ENCODE data around the gene BACH1. TPM values are rescaled to one million over a fixed set of nuclear protein-coding genes. Genes with fewer than 3 reads are reported as not detected.

BACH1 gene
- total and polyA plus RNA-seq, 10 donors: 6.7 to 131 (median 89.5) TPM

DNA sequence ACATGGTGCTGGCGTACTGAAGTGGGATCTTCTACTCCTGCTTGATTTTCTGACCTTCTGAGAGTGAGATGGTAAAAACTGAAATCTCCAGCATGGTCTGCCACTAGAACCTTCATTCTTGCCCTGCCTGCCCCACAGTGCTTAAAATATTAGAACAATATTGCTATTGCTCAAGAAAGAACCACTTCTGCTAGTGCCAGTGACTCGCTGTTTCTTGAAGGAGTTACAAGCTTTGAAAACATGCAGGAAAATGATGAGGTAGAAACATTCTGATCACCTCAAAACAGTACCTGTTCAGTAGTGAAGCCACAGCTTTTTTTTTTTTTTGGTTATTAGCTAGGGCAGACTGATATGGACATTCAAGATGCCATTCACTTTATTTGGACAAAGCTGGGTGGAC, 95.3 kb downstream of the BACH1 start:
- H3K4me1 ChIP-seq: no peaks in the 10 kb centered on the region
- intact Hi-C loops (cut with DNase I; ENCODE audit: low total_unique reads): no loop called here
- peaks cover 0 to 20% (median 0%) of the 10 kb centered on the region in 6 donors for H3K36me3 ChIP-seq
- no peak overlapping the region for H3K4me3 ChIP-seq
- 92 to 96% (median 94%) methylated on average over 2 of the region's 2 CpGs for WGBS, 5 donors
- peaks cover 0 to 23% (median 6%) of the 10 kb centered on the region in 8 donors for H3K9me3 ChIP-seq
- DNase-seq: no peak
- TF ChIP-seq POLR2AphosphoS5 (IDR thresholded peaks at IDR 0.05) (no peak), CTCF (IDR thresholded peaks at IDR 0.05 in 8 of 11, conservative IDR thresholded peaks at IDR 0.05 in 3 of 11) (no peak), POLR2A (IDR thresholded peaks at IDR 0.05) (no peak)
- no peak overlapping the region for H3K27ac ChIP-seq
- H3K27me3 ChIP-seq (replicated peaks in 1 of 7): no peaks in the 10 kb centered on the region

Other genes starting within 250 kb of the BACH1 start
- gene CCT8, start 225.3 kb upstream of the BACH1 start, total RNA-seq: 100 to 1,000 TPM in 5 of 7 donors, 10 to 100 TPM in 2; 92.3 to 137 (median 115) TPM
- gene CCT8, start 225.3 kb upstream of the BACH1 start, polyA plus RNA-seq: 100 to 1,000 TPM in 2 of 3 donors, 10 to 100 TPM in 1; 98.4 to 120 (median 108) TPM
- 10 to 100 TPM in 5 of 7 donors, 1 to 10 TPM in 2; 7.1 to 24.3 (median 13.9) TPM for gene MAP3K7CL, start 168.3 kb upstream of the BACH1 start, total RNA-seq
- gene MAP3K7CL, start 168.3 kb upstream of the BACH1 start, polyA plus RNA-seq: 10 to 100 TPM in 2 of 3 donors, 1 to 10 TPM in 1; 6.9 to 13.3 (median 10.5) TPM